Natural killer cell (primary cell): ENCODE measurements around the gene RBP2. TPM values are rescaled to one million over a fixed set of nuclear protein-coding genes. Genes with fewer than 3 reads are reported as not detected.

Experiments used
- ATAC-seq, 3 donors: fragments of 150-1000 bp in 2 of 3; fragments of 200-7000 bp in 1 of 3; cut with Tn5 transposase; 1 replicate in 1 of 3; 2 replicates in 2 of 3; pipeline ENCODE4 v1.10.0; 2021; ENCODE audit warnings: mild to moderate bottlenecking in 2 of 3, moderate library complexity in 2 of 3
- DNase-seq, 2 donors: peaks; one replicate each; pipeline versions ENCODE4 v3.0.0 to v3.0.0-alpha.2; 2013 to 2021; ENCODE audit warnings: mixed read lengths in 1 of 2
- H3K27ac ChIP-seq: one replicate; pipeline ENCODE4 v1.5.1; 2013; ENCODE audit warnings: mild to moderate bottlenecking, low read length
- H3K27me3 ChIP-seq: one replicate; pipeline ENCODE4 v1.6.1; 2013; ENCODE audit warnings: low read length; ENCODE audit not compliant: control insufficient read depth, insufficient read depth
- H3K36me3 ChIP-seq: one replicate; pipeline ENCODE4 v1.6.1; 2013; ENCODE audit warnings: low read length; ENCODE audit not compliant: control insufficient read depth, insufficient read depth
- H3K4me1 ChIP-seq: one replicate; pipeline ENCODE4 v1.6.1; 2013; ENCODE audit warnings: low read length; ENCODE audit not compliant: control insufficient read depth, insufficient read depth
- H3K4me3 ChIP-seq: one replicate; pipeline ENCODE4 v1.5.1; 2013; ENCODE audit warnings: low read length
- H3K9me3 ChIP-seq: one replicate; pipeline ENCODE4 v1.6.1; 2013; ENCODE audit warnings: low read length; ENCODE audit not compliant: control insufficient read depth, insufficient read depth
- H3K27ac Mint-ChIP-seq, 2 donors: one replicate each; pipeline ENCODE4 v1.8.0; 2022; ENCODE audit warnings: mild to moderate bottlenecking in 2 of 2, mixed read lengths in 2 of 2, moderate library complexity in 1 of 2
- H3K27me3 Mint-ChIP-seq, 2 donors: one replicate each; pipeline ENCODE4 v1.8.0; 2022; ENCODE audit warnings: low read depth in 2 of 2, mixed read lengths in 2 of 2
- H3K36me3 Mint-ChIP-seq: one replicate; pipeline ENCODE4 v1.8.0; 2022; ENCODE audit warnings: mixed read lengths
- H3K4me1 Mint-ChIP-seq, 2 donors: one replicate each; pipeline ENCODE4 v1.8.0; 2022; ENCODE audit warnings: mixed read lengths in 2 of 2
- H3K4me3 Mint-ChIP-seq: one replicate; pipeline ENCODE4 v1.8.0; 2022; ENCODE audit warnings: mild to moderate bottlenecking, moderate library complexity, mixed read lengths
- H3K9me3 Mint-ChIP-seq, 2 donors: one replicate each; pipeline ENCODE4 v1.8.0; 2022; ENCODE audit warnings: mixed read lengths in 2 of 2
- WGBS: methylation state at CpG from one replicate; pipeline ENCODE4 v1.1.7; 2013; ENCODE audit warnings: missing lambda C conversion rate; ENCODE audit not compliant: insufficient coverage; 5-methylcytosine and 5-hydroxymethylcytosine counted together
- intact Hi-C: fragments of 100-400 bp; cut with micrococcal nuclease; formaldehyde crosslinking; loops from one replicate; pipeline ENCODE4 v1.14.2; 2022
- total RNA-seq, 4 donors: library from RNA; stranded (reverse); fragments of 120-200 nt in 1 of 4; gene quantifications; one replicate each; pipeline versions ENCODE4 v1.2.3 to v1.2.4, GENCODE V29; 2013 to 2022
- TF ChIP-seq, protein P1 (sequence below): fragments of 200-600 bp; IDR thresholded peaks from one replicate; pipeline ENCODE4 v1.8.0; 2022; ENCODE audit warnings: antibody characterized with exemption

Gene RBP2
- total RNA-seq, 3 donors from 2014 or later (not counting 1 experiment from before 2014, with no cell fraction given) = not detected

GRCh38 chr3:139505829-139506386 is 29.6 kb upstream of the RBP2 start:
- H3K27ac Mint-ChIP-seq = no peak overlapping the region
- no peaks in the 10 kb centered on the region for H3K36me3 Mint-ChIP-seq
- Histone ChIP-seq H3K9me3 (no peaks in the 10 kb centered on the region), H3K4me3 (no peak overlapping the region), H3K27me3 (no peaks in the 10 kb centered on the region), H3K36me3 (no peaks in the 10 kb centered on the region), H3K27ac (no peak overlapping the region), H3K4me1 (no peaks in the 10 kb centered on the region)
- H3K4me1 Mint-ChIP-seq = no peaks in the 10 kb centered on the region
- TF ChIP-seq, protein P1, sequence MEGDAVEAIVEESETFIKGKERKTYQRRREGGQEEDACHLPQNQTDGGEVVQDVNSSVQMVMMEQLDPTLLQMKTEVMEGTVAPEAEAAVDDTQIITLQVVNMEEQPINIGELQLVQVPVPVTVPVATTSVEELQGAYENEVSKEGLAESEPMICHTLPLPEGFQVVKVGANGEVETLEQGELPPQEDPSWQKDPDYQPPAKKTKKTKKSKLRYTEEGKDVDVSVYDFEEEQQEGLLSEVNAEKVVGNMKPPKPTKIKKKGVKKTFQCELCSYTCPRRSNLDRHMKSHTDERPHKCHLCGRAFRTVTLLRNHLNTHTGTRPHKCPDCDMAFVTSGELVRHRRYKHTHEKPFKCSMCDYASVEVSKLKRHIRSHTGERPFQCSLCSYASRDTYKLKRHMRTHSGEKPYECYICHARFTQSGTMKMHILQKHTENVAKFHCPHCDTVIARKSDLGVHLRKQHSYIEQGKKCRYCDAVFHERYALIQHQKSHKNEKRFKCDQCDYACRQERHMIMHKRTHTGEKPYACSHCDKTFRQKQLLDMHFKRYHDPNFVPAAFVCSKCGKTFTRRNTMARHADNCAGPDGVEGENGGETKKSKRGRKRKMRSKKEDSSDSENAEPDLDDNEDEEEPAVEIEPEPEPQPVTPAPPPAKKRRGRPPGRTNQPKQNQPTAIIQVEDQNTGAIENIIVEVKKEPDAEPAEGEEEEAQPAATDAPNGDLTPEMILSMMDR = no peak
- H3K9me3 Mint-ChIP-seq = no peaks in the 10 kb centered on the region
- no peak overlapping the region for H3K4me3 Mint-ChIP-seq
- DNase-seq (no peak), ATAC-seq (peak in 1 of 3 donors; percentile 32)
- WGBS = 88% methylated on average over 2 of the region's 2 CpGs
- intact Hi-C loops = no loop called here
- H3K27me3 Mint-ChIP-seq = peaks cover 0 to 8% of the 10 kb centered on the region in 2 donors

GRCh38 chr3:139499536-139499935 is 23.2 kb upstream of the RBP2 start:
- DNase-seq (no peak), ATAC-seq (no peak)
- Mint-ChIP-seq H3K27ac (no peak overlapping the region), H3K4me3 (no peak overlapping the region), H3K36me3 (no peaks in the 10 kb centered on the region), H3K4me1 (no peaks in the 10 kb centered on the region), H3K9me3 (peaks cover 0 to 3% of the 10 kb centered on the region in 2 donors), H3K27me3 (peaks cover 3 to 8% of the 10 kb centered on the region in 2 donors)
- TF ChIP-seq, protein P1 = no peak
- Histone ChIP-seq H3K4me3 (no peak overlapping the region), H3K4me1 (no peaks in the 10 kb centered on the region), H3K27me3 (no peaks in the 10 kb centered on the region), H3K36me3 (no peaks in the 10 kb centered on the region), H3K27ac (no peak overlapping the region), H3K9me3 (no peaks in the 10 kb centered on the region)
- intact Hi-C loops = no loop called here
- WGBS = 74% methylated on average over 2 of the region's 2 CpGs

DNA sequence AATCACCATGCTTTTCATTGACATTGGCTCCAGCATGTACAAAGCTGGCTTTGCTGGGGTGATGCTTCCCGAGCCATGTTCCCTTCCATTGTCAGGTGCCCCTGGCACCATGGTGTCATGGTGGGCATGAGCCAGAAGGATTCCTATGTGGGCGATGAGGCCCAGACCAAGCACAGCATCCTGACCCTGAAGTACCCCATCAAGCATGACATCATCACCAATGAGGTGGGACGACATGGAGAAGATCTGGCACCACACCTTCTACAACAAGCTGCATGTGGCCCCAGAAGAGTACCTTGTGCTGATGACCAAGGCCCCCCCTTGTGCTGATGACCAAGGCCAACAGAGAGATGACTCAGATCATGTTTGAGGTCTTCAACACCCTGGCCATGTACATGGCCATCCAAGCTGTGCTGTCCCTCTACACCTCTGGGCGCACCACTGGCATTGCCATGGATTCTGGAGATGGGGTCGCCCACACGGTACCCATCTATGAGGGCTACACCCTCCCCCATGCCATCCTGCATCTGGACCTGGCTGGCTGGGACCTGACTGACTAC is 17.6 kb upstream of the RBP2 start:
- H3K4me1 Mint-ChIP-seq = no peaks in the 10 kb centered on the region
- H3K4me1 ChIP-seq = no peaks in the 10 kb centered on the region
- DNase-seq (no peak), ATAC-seq (no peak)
- 86% methylated on average over 6 of the region's 6 CpGs for WGBS
- no peaks in the 10 kb centered on the region for H3K27me3 Mint-ChIP-seq
- H3K9me3 Mint-ChIP-seq = peaks cover 3 to 7% of the 10 kb centered on the region in 2 donors
- H3K27ac ChIP-seq = no peak overlapping the region
- H3K36me3 ChIP-seq = no peaks in the 10 kb centered on the region
- no peak overlapping the region for H3K4me3 Mint-ChIP-seq
- intact Hi-C loops = no loop called here
- TF ChIP-seq, protein P1 = no peak
- H3K27ac Mint-ChIP-seq = no peak overlapping the region
- no peak overlapping the region for H3K4me3 ChIP-seq
- no peaks in the 10 kb centered on the region for H3K27me3 ChIP-seq
- peaks cover 4% of the 10 kb centered on the region for H3K36me3 Mint-ChIP-seq
- H3K9me3 ChIP-seq = peaks cover 12% of the 10 kb centered on the region

DNA sequence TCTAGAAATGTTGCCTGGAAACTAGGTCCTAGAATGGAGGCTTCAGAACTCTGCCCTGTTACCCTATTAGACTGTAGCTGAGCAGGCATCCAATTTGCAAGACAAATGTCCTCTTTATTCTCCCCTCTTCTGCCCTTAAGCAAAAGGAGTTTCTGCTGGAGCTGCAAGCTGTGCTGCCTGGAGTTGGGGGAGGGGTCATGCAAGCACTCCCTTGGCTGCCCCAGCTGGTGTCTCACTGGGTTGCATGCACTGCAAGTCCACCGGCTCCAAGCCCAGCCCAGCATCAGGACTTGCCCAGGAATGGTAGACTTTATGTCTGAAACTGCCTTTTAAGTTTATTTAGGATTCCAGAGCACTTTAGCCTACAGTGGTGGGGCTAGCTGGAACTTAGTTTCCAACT is 15.7 kb upstream of the RBP2 start:
- intact Hi-C loops = no loop called here
- no peaks in the 10 kb centered on the region for H3K27me3 ChIP-seq
- Mint-ChIP-seq H3K9me3 (peaks cover 3 to 15% of the 10 kb centered on the region in 2 donors), H3K4me3 (no peak overlapping the region), H3K36me3 (peaks cover 19% of the 10 kb centered on the region), H3K4me1 (no peaks in the 10 kb centered on the region), H3K27ac (no peak overlapping the region), H3K27me3 (no peaks in the 10 kb centered on the region)
- WGBS = 100% methylated on average over 1 of the region's 1 CpG
- DNase-seq = no peak
- no peaks in the 10 kb centered on the region for H3K4me1 ChIP-seq
- no peak for ATAC-seq
- peaks cover 12% of the 10 kb centered on the region for H3K9me3 ChIP-seq
- no peaks in the 10 kb centered on the region for H3K36me3 ChIP-seq
- no peak overlapping the region for H3K4me3 ChIP-seq
- H3K27ac ChIP-seq = no peak overlapping the region
- TF ChIP-seq, protein P1 = no peak
